Forelimb muscle (tissue), 1 donor: Measurements from ENCODE around the gene CCDC87. TPM values are rescaled to one million over a fixed set of nuclear protein-coding genes. Genes with fewer than 3 reads are reported as not detected.
A peak's percentile ranks its signal among the peaks of the same experiment; 100 is the strongest.
"Not testable (repeated sequence)": the region's sequence is repeated elsewhere in the genome, so short reads cannot be mapped to it uniquely, and the experiment has no call there.

Experiments
- DNase-seq: peaks from one replicate; pipeline ENCODE4 v3.0.0-alpha.2; 2013; ENCODE audit warnings: low read depth
- polyA plus RNA-seq: library from polyadenylated mRNA; unstranded; fragments of 120-200 nt; gene quantifications from one replicate; pipeline ENCODE4 v1.2.1, GENCODE V29; 2013; ENCODE audit not compliant: insufficient read length

The CCDC87 gene, protein sequence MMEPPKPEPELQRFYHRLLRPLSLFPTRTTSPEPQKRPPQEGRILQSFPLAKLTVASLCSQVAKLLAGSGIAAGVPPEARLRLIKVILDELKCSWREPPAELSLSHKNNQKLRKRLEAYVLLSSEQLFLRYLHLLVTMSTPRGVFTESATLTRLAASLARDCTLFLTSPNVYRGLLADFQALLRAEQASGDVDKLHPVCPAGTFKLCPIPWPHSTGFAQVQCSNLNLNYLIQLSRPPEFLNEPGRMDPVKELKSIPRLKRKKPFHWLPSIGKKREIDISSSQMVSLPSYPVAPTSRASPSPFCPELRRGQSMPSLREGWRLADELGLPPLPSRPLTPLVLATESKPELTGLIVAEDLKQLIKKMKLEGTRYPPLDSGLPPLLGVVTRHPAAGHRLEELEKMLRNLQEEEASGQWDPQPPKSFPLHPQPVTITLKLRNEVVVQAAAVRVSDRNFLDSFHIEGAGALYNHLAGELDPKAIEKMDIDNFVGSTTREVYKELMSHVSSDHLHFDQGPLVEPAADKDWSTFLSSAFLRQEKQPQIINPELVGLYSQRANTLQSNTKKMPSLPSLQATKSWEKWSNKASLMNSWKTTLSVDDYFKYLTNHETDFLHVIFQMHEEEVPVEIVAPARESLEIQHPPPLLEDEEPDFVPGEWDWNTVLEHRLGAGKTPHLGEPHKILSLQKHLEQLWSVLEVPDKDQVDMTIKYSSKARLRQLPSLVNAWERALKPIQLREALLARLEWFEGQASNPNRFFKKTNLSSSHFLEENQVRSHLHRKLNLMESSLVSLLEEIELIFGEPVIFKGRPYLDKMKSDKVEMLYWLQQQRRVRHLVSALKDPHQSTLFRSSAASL
- 0.06 TPM for polyA plus RNA-seq

DNA sequence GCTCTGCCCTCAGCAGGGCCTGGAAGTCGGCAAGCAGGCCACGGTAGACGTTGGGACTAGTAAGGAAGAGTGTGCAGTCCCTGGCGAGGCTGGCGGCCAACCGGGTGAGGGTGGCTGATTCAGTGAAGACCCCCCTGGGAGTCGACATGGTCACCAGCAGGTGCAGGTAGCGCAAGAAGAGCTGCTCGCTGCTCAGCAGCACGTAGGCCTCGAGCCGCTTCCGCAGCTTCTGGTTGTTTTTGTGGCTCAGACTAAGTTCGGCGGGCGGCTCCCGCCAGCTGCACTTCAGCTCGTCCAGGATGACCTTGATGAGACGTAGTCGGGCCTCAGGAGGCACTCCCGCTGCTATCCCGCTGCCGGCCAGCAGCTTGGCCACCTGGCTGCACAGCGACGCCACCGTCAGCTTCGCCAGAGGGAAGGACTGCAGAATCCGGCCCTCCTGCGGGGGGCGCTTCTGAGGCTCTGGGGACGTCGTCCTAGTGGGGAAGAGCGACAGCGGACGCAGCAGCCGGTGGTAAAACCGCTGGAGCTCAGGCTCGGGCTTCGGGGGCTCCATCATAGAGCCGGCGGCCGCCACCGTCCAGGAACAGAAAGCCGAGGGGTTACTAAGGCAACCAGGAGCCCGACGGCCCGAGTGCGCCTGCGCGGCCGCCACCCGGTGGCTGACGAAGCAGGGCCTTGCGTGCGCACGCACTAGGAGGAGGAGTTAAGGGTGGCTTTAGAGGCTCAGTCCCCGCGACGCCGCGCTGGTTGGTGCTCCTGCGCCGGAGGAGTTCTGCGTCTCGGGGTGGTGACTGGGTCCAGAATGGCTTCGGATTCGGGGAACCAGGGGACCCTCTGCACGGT is at the start of gene CCDC87, which contains the start of gene CCS:
Gene CCDC87, minus strand, starts transcription at position 607 of the 846 bp plus-strand sequence. Its CDS starts 48 bp downstream, at position 559.
Gene CCS, plus strand, starts transcription at position 729 of the 846 bp plus-strand sequence. Its CDS starts 77 bp downstream, at position 806.
- DNase-seq: peak; percentile 90

DNA sequence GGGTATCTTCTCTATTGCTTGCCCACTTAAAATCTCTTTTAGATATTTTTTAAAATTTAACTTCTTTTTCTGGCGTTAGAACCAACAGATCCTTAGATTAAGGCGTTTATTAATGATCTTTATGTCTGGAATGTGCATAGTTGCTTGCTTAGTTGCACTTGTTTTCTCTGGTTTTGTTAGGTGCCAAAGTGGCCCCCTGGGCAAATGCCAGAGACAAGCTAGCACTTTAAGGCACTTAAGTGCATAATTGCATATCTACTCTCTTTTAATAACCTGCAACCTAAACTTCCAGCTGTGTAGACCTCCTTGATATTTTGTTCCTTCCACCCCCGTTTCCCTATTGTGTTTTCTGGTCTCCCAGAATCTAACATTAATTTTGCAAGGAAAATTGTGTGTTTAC is 49.0 kb upstream of the CCDC87 start:
- no peak for DNase-seq

DNA sequence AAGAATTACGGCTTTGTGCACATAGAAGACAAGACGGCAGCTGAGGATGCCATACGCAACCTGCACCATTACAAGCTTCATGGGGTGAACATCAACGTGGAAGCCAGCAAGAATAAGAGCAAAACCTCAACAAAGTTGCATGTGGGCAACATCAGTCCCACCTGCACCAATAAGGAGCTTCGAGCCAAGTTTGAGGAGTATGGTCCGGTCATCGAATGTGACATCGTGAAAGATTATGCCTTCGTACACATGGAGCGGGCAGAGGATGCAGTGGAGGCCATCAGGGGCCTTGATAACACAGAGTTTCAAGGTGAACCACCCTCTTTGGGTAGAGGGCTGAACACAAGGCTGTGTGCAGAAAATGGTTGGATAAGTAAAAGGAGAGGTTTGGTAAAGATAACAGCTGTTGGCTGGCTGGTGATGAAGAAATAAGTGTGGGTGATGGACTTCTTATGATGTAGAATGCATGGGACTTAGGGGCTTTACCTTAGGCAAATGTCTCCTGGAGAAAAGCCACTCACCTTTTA is 47.0 kb upstream of the CCDC87 start:
- DNase-seq: not testable (repeated sequence)

DNA sequence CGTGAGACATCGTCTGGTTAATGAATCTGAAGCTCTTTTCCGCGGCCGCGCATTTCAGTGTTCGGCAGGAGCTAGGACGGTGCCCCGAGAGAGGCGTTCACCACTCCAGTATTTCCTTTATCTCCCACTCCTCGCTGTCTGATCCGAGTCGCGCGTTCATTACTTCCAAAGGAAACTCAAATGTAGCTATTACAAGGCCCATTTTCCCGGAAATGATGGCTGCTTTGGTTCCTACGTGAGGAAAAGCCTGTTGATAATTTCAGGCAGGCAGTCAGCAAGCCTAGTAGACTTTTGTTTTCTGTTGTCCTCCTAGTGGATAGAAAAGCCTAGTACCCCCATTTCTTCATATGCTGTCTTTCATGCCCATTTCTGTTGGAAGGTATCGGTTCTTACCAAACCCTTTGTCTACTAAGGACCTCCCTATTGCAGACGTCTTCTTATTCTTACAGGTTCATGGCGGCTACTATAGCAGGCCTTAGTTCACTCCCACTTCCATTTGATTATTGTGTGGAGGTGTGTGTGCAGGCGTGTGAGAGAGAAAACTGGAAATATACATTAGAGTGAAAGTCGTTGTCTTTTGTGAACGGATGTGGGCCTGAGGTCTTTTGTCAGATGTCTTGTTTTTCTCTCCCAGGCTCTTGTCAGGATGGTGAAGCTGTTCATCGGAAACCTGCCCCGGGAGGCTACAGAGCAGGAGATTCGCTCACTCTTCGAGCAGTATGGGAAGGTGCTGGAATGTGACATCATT is 46.4 kb upstream of the CCDC87 start:
- no peak for DNase-seq

DNA sequence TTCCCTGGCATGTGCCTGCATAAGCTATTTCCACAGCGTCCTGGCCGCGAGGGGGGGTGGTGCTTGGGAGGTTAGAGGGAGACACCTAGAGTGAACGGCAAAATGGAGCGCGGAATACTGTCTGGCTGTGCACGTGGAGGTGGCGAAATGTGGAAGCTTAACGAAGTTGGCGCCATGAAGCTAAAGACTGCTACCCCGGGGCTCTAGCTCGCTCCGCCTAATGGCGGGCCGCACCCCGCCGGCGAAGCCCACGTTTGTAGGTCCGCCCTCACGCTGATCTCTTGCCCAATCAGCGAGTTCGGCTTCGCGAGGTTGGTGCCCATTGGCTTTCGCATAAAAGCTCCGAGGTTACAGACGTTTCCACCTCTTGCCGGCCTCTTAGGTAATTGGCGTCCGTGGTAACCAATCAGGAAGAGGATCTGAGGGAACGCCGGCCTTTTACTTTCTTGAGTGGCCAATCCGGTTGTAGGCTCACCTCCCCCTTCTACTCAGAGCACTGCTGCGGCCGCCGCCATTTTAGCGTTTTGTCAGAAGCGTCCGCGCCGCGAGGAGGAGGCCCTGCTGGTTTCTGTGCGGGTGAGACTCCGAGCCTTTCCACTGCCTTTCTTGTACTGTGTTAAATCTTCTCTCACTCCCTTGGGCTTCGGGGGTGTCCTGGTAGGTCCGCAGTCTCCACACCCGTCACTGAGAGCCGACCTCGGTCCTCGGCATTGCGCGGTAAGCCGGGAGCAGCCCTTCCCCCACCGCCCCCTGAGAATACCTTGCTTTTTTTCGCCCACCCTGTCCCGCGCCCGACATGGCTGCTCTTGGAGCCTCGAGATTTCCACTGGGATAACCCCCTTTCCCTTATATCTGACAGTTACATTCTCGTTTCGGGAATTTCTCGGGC is 45.6 kb upstream of the CCDC87 start, which contains the start of gene RBM4:
Gene RBM4, plus strand, starts transcription at position 527 of the 889 bp plus-strand sequence. CDS start 1,009 bp downstream, outside the sequence.
- DNase-seq: peak; percentile 100

DNA sequence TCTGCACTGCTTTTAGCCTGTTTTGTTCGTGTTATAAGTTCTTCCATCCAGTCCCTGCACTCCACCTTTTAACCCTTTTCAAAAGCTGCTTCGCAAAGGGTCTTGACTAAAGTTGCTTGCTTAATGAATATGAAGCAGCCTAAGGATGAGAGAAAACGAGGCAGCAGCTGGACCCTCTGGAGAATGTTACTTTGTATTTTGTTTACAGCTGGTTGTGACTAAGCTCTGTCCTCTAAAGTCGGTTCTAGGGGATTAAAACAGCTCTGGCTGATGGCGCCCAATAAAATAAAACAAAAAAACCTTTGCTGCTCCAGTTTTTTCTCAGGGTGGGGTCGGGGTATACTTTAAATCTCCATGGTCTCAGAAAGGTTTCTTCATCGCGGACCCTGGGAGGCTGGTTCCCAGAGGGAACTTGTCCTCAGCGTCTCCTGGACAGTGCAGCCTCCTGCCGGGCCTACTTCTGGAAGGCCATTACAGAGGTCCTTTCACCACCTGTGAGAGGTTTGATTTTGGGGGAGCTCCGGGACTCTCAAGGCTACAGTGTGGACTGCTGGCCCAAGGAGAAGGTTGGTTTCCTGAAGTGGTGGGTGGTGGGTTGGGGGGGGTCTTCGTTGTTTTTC is 44.8 kb upstream of the CCDC87 start:
- no peak for DNase-seq

DNA sequence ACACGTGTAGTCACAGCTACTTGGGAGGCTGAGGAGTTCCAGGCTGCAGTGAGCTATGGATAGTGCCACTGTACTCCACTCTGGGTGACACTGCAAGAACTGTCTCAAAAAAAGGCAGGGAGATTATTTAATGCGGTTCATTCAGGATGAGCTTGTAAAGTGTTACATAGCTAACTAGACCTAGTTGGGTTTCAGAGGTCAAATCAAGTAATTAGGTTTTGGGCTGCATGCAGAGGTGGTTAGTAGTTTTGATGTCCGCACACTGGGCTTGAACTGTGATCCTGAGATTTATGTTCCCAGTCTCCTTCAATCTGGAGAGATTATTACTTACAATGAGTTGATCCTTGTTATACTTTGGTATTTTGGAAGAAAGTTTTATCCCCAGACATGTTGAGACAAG is 43.5 kb upstream of the CCDC87 start:
- DNase-seq: no peak

DNA sequence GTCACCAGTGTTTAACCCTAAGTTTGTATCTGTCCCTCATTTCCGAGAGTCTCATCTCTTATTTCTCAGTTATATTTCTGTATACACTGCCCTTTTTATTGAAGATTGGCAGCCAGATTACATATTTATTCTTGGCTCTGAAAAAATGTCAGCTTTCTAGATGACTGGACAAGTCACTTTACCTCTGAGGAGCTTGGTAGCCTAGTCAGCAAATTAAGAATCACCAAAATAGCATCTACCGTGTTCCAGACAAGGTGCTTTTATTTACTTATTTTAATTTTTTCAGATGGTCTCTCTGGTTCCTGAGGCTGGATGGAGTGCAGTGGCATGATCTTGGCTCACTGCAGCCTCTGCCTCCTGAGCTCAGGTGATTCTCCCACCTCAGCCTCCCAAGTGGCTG is 40.1 kb upstream of the CCDC87 start:
- no peak for DNase-seq

DNA sequence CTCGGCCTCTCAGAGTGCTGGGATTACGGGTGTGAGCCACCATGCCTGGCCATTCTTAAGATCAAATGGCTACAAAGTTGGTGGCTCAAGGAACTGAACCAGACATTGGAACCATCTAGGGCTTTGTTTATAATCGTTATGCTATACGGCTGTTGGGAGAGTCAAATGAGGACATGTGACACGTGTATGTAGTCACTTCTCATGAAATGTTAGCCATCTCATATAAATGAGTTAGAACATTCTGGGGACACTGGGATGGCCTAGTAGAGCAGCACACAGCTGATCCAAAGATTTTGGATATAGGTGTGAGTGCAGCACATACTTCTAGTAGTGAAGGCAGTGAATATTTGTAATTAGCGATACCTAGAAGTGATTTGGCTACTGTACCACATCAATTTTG is 39.0 kb upstream of the CCDC87 start:
- no peak for DNase-seq

DNA sequence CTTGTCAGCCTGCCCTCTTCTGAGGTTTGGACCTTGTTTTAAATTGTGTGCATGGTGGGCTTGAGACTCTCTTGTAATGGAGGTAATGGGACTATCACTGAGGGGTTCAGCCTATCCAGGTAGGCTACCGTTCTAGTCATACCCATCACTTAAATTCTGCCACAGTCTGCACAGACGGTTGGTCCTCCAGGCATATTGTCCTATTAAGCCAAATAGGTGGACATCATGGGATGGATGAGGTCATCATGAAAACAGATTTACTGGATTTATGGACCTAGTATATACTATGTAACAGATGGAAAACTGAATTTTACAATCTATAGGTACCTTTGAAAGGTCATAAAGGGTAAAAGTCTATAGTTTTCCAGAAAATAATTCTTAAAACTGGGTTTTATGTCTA is 36.5 kb upstream of the CCDC87 start:
- no peak for DNase-seq

DNA sequence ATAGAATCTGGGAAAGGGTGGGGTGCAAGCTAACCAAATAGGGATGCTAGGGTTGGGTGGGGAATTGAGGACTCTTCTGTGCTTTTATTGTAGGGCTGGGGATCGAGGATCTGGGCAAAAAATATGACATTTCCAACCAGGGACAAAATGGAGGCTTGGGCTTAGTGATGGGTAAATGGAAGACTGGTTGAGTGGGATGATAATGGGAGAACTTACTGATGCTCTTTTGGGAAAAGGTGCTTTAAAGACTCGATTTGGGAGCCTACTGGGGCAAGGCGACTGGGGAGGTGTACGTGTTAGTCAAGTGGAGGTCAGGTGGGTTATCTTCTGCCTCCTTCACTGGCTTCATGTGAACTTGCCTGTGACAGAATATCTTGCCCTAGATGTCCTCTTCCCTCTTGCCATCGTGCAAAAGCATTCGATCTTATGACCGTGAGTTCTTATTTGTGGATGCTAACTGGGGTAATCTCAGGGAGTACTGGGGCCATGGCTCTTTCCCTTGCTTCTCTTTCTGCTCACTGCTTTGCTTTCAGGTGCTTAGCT is 35.3 kb upstream of the CCDC87 start:
- DNase-seq: no peak

DNA sequence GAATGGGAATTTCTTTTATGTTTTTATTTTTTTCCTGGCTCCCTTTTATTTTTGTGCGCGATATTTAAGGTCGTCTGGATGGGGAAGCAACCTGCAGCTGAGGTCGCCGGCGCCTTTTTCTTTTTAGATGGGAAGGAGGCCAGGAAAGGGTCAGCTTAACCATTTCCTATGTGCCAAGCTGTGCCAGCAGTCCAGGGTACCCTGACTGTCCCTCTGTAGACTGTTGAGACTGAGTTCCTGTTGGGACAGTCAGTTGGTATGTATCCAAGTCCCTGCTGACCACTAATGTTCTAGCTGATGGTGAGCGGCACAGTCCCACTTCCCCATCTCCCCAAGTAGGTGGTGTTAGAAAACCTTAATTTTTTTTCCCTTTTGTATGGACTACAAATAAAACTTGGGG is 34.1 kb upstream of the CCDC87 start:
- no peak for DNase-seq

DNA sequence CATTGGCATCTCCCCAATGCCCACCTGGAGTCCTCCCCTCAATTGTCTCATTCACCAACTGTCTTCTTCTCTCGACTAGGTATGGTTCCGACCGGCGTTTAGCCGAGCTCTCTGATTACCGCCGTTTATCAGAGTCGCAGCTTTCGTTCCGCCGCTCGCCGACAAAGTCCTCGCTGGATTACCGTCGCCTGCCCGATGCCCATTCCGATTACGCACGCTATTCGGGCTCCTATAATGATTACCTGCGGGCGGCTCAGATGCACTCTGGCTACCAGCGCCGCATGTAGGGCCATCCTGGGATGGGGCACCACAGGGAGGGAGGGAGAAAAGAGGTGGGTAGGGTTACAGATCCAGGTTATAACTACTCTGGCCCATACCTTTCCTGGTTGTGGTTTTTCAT is 33.5 kb upstream of the CCDC87 start:
- no peak for DNase-seq

DNA sequence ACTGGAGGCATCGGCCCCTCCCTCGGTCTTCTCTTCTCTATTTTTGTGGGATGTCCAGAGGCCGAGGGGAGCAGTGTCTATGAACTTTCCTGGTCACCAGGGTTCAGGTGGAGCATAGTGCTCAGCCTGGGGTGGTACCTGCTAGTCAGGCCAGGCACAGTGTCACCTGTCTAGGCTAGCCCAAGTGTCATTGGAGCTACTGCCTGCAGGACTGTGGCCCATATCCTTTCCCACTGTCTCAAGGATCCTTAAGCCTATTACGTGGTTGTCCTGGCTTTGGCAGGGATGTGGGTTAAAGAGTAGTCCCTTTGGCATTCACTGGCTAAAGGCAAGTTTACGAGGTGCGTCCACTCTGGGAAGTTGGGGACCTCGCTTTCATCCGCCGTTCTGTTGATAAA is 32.9 kb upstream of the CCDC87 start:
- DNase-seq: no peak

DNA sequence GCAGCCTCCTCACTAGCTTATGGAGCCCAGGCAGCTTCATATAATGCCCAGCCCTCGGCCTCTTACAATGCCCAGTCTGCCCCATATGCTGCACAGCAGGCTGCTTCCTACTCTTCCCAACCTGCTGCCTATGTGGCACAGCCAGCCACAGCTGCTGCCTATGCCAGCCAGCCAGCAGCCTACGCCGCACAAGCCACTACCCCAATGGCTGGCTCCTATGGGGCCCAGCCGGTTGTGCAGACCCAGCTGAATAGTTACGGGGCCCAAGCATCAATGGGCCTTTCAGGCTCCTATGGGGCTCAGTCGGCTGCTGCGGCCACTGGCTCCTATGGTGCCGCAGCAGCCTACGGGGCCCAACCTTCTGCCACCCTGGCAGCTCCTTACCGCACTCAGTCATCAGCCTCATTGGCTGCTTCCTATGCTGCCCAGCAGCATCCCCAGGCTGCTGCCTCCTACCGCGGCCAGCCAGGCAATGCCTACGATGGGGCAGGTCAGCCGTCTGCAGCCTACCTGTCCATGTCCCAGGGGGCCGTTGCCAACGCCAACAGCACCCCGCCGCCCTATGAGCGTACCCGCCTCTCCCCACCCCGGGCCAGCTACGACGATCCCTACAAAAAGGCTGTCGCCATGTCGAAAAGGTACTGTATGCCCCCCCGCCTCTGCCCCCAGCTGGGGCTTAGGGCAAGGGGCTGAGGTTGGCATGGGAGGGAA is 32.3 kb upstream of the CCDC87 start:
- no peak for DNase-seq

DNA sequence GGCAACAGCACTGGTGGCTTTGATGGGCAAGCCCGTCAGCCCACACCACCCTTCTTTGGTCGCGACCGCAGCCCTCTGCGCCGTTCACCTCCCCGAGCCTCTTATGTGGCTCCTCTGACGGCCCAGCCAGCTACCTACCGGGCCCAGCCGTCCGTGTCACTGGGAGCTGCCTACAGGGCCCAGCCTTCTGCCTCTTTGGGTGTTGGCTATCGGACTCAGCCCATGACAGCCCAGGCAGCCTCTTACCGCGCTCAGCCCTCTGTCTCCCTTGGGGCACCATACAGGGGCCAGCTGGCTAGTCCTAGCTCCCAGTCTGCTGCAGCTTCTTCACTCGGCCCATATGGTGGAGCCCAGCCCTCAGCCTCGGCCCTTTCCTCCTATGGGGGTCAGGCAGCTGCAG is 31.6 kb upstream of the CCDC87 start:
- DNase-seq: no peak

DNA sequence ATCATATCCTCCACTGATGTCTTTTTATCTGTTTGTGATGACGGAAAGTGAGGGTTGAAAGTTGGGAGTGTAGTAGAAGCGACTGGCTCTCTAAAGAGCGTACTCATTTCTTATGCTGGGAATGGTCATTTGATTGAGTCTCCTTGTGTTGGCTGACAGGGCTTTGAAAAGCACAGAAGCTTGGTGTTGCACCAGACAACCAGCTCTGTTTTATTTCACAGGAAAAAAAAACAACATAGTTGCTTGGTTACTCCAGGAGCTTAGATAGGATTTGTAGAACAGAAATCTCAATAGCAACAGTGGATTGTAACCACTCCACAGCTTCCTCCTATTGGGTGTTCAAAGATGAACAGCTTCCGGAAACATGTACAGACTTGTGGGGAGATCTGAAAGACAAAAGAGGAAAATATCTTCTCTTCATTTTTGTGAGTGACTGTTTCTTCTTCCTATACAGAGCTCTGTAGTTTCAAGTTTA is 26.3 kb upstream of the CCDC87 start:
- DNase-seq: peak; percentile 11
